ENCODE measurements around the gene CCDC63. TPM values are rescaled to one million over a fixed set of nuclear protein-coding genes. Genes with fewer than 3 reads are reported as not detected.

The CCDC63 gene
- polyA plus RNA-seq, 1 of the 3 experiments (the other 2 are of a cell fraction), result not detected

DNA sequence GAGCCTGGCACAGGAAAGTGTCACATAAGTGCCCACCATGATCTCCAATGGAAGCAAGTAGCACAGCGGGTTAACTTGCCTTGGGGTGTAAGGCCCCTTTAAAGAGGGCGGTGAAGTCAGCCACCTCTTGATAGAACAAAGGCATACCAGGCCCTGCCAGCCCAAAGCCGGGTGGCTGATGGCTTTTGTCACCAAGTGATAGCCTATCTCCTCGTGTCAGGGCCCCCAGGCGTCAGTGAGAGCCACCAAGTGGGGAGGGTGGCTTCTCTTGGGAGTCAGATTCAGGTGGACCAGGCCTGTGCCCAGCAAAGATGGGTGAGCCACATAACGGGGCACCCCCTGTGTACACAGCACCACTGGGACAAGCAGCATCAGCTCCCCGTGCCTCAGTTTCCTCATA lies 81.9 kb downstream of the CCDC63 start:
- H3F3A ChIP-seq (replicated peaks; ENCODE audit: insufficient read depth), result no peaks in the 10 kb centered on the region
- H4K20me1 ChIP-seq (ENCODE audit: insufficient read depth), result no peaks in the 10 kb centered on the region
- no peak overlapping the region for H3K27ac ChIP-seq (ENCODE audit: low read depth in 2 of 2, low read length in 1 of 2)
- H3K9me3 ChIP-seq, result no peaks in the 10 kb centered on the region
- no peaks in the 10 kb centered on the region for H3K79me2 ChIP-seq (ENCODE audit: insufficient read depth)
- H3K4me3 ChIP-seq (ENCODE audit: low read depth in 2 of 2, low read length in 1 of 2), result no peak overlapping the region
- CTCF ChIA-PET, result interaction anchor here (0.9 to 1.2 kb wide), 2 partner anchors 8 to 9 kb away, joined by 4 read pairs; no protein-coding TSS in a partner anchor
- no peak overlapping the region for H3K9ac ChIP-seq
- DNase-seq, result peak; percentile 40
- no peak overlapping the region for H2AFZ ChIP-seq (ENCODE audit: low read depth)
- TF ChIP-seq, protein P1, sequence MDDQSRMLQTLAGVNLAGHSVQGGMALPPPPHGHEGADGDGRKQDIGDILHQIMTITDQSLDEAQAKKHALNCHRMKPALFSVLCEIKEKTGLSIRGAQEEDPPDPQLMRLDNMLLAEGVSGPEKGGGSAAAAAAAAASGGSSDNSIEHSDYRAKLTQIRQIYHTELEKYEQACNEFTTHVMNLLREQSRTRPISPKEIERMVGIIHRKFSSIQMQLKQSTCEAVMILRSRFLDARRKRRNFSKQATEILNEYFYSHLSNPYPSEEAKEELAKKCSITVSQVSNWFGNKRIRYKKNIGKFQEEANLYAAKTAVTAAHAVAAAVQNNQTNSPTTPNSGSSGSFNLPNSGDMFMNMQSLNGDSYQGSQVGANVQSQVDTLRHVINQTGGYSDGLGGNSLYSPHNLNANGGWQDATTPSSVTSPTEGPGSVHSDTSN (IDR thresholded peaks at IDR 0.05), result no peak
- TF ChIP-seq RXRA (IDR thresholded peaks at IDR 0.05; ENCODE audit: borderline replicate concordance, low read depth), result no peak
- TF ChIP-seq, protein P2, sequence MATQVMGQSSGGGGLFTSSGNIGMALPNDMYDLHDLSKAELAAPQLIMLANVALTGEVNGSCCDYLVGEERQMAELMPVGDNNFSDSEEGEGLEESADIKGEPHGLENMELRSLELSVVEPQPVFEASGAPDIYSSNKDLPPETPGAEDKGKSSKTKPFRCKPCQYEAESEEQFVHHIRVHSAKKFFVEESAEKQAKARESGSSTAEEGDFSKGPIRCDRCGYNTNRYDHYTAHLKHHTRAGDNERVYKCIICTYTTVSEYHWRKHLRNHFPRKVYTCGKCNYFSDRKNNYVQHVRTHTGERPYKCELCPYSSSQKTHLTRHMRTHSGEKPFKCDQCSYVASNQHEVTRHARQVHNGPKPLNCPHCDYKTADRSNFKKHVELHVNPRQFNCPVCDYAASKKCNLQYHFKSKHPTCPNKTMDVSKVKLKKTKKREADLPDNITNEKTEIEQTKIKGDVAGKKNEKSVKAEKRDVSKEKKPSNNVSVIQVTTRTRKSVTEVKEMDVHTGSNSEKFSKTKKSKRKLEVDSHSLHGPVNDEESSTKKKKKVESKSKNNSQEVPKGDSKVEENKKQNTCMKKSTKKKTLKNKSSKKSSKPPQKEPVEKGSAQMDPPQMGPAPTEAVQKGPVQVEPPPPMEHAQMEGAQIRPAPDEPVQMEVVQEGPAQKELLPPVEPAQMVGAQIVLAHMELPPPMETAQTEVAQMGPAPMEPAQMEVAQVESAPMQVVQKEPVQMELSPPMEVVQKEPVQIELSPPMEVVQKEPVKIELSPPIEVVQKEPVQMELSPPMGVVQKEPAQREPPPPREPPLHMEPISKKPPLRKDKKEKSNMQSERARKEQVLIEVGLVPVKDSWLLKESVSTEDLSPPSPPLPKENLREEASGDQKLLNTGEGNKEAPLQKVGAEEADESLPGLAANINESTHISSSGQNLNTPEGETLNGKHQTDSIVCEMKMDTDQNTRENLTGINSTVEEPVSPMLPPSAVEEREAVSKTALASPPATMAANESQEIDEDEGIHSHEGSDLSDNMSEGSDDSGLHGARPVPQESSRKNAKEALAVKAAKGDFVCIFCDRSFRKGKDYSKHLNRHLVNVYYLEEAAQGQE (IDR thresholded peaks at IDR 0.05; ENCODE audit: low read depth, low read length), result no peak
- POLR2A ChIA-PET, result interaction anchor here (1.0 kb wide), 1 partner anchor 12 kb away, joined by 3 read pairs; no protein-coding TSS in a partner anchor
- WGBS (ENCODE audit: low lambda C conversion rate), result 46% methylated on average over 7 of the region's 7 CpGs
- no peak overlapping the region for H3K4me2 ChIP-seq
- H3K36me3 ChIP-seq (replicated peaks in 1 of 2; ENCODE audit: control insufficient read depth in 1 of 2, insufficient read depth in 2 of 2, low read length in 1 of 2), result no peaks in the 10 kb centered on the region
- no peaks in the 10 kb centered on the region; a peak in 1 of 4 replicates for H3K4me1 ChIP-seq (ENCODE audit: control insufficient read depth in 1 of 2, insufficient read depth in 2 of 2, low read depth in 1 of 2, low read length in 1 of 2)
- no peaks in the 10 kb centered on the region for H3K9me2 ChIP-seq
- no peaks in the 10 kb centered on the region for H3K27me3 ChIP-seq (ENCODE audit: insufficient read depth)

DNA sequence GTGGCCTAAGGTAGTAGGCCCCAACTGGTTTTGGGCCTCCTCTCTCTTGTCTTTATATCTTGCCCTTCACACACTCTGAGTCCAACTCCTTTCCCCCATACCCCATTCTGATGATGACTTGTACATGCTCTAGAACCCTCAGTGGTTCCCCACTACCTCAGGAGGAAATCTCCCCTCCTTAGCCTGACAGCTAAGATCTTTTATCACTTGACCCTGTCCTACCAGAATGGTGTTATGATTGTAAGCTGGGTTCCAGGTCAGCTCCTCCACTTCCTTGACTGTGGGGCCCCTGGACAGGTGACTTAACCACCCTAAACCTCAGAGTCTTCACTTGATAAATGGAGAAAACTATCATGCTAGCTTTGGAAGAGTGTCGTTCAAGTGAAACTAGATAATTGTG lies 83.0 kb downstream of the CCDC63 start:
- H4K20me1 ChIP-seq (ENCODE audit: insufficient read depth), result no peaks in the 10 kb centered on the region
- no peak overlapping the region for H3K4me2 ChIP-seq
- no peaks in the 10 kb centered on the region for H3K9me2 ChIP-seq
- H3K36me3 ChIP-seq (replicated peaks in 1 of 2; ENCODE audit: control insufficient read depth in 1 of 2, insufficient read depth in 2 of 2, low read length in 1 of 2), result no peaks in the 10 kb centered on the region
- DNase-seq, result no peak
- no peaks in the 10 kb centered on the region; a peak in 1 of 4 replicates for H3K4me1 ChIP-seq (ENCODE audit: control insufficient read depth in 1 of 2, insufficient read depth in 2 of 2, low read depth in 1 of 2, low read length in 1 of 2)
- H3K4me3 ChIP-seq (ENCODE audit: low read depth in 2 of 2, low read length in 1 of 2), result no peak overlapping the region
- CTCF ChIA-PET, result interaction anchor here (0.8 to 1.2 kb wide), 4 partner anchors 9 to 35 kb away, joined by 3 to 4 read pairs (median 4); partner anchors contain the start of gene MYL2
- H3F3A ChIP-seq (replicated peaks; ENCODE audit: insufficient read depth), result peaks cover 3% of the 10 kb centered on the region
- H3K9ac ChIP-seq, result no peak overlapping the region
- H3K79me2 ChIP-seq (ENCODE audit: insufficient read depth), result no peaks in the 10 kb centered on the region
- POLR2A ChIA-PET, result no interaction called here
- no peak overlapping the region for H2AFZ ChIP-seq (ENCODE audit: low read depth)
- no peaks in the 10 kb centered on the region for H3K9me3 ChIP-seq
- H3K27ac ChIP-seq (ENCODE audit: low read depth in 2 of 2, low read length in 1 of 2), result no peak overlapping the region
- H3K27me3 ChIP-seq (ENCODE audit: insufficient read depth), result no peaks in the 10 kb centered on the region
- WGBS (ENCODE audit: low lambda C conversion rate), result 96% methylated on average over 1 of the region's 1 CpG
- TF ChIP-seq SMC3 (IDR thresholded peaks at IDR 0.05; ENCODE audit: low read depth, low read length) (no peak), RFX5 (IDR thresholded peaks at IDR 0.05; ENCODE audit: low read length) (no peak), CTCF (IDR thresholded peaks at IDR 0.05) (no peak), MXI1 (IDR thresholded peaks at IDR 0.05; ENCODE audit: low read depth, low read length) (no peak), EZH2phosphoT487 (IDR thresholded peaks at IDR 0.05; ENCODE audit: borderline replicate concordance, low read depth) (no peak), FOXM1 (IDR thresholded peaks at IDR 0.05; ENCODE audit: low read depth) (no peak), TEAD4 (IDR thresholded peaks at IDR 0.05; ENCODE audit: borderline replicate concordance, insufficient read depth) (no peak), USF1 (IDR thresholded peaks at IDR 0.05; ENCODE audit: borderline replicate concordance, low read depth) (no peak), POLR2AphosphoS5 (IDR thresholded peaks at IDR 0.05; ENCODE audit: low read depth, low read length) (no peak), NFIC (IDR thresholded peaks at IDR 0.05; ENCODE audit: borderline replicate concordance) (no peak)
- TF ChIP-seq, protein P3, sequence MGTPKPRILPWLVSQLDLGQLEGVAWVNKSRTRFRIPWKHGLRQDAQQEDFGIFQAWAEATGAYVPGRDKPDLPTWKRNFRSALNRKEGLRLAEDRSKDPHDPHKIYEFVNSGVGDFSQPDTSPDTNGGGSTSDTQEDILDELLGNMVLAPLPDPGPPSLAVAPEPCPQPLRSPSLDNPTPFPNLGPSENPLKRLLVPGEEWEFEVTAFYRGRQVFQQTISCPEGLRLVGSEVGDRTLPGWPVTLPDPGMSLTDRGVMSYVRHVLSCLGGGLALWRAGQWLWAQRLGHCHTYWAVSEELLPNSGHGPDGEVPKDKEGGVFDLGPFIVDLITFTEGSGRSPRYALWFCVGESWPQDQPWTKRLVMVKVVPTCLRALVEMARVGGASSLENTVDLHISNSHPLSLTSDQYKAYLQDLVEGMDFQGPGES (IDR thresholded peaks at IDR 0.05; ENCODE audit: low read depth, low read length), result no peak
- TF ChIP-seq, protein P4, sequence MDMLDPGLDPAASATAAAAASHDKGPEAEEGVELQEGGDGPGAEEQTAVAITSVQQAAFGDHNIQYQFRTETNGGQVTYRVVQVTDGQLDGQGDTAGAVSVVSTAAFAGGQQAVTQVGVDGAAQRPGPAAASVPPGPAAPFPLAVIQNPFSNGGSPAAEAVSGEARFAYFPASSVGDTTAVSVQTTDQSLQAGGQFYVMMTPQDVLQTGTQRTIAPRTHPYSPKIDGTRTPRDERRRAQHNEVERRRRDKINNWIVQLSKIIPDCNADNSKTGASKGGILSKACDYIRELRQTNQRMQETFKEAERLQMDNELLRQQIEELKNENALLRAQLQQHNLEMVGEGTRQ (IDR thresholded peaks at IDR 0.05; ENCODE audit: borderline replicate concordance, low read depth, low read length), result no peak

Measured in SK-N-SH (cell line).